Measurements from ENCODE around the gene TAF1B. TPM values are rescaled to one million over a fixed set of nuclear protein-coding genes. Genes with fewer than 3 reads are reported as not detected.

Gene TAF1B
- total RNA-seq, 1 experiment from 2014 or later, result 29.9 TPM

DNA sequence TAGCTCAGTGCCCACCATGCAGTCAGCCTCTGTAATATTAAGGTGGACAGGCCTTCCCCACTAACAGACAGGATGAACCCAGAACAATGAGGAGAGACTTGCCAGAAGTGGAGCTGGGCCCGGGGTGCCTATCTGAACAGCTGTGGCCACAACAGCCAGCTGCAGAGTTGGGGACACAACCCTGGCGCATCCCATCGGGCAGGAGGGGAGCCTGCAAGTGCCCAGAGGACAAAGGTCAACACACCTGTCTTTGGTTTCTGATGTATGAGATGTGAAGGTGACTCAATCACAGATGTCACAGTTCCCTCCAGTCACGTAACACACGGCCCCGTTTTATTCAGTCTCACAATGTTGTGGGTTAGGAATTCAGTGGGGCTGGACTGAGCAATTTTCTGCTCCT is 48.2 kb upstream of the TAF1B start:
- no peaks in the 10 kb centered on the region for H3K9me3 ChIP-seq (ENCODE audit: control insufficient read depth, low read depth, low read length)
- H3K4ac ChIP-seq (ENCODE audit: low read depth, low read length), result no peak overlapping the region
- Mint-ChIP-seq H3K4me3 (no peak overlapping the region), H3K36me3 (ENCODE audit: insufficient read depth in 1 of 3, low read depth in 3 of 3) (no peaks in the 10 kb centered on the region), H3K27ac (peak overlapping the region in 1 of 3 experiments; percentile 59; a peak in 1 of 7 replicates), H3K9me3 (no peaks in the 10 kb centered on the region; a peak in 1 of 5 replicates), H3K27me3 (ENCODE audit: low read depth) (no peaks in the 10 kb centered on the region; the same call in 1 of the 2 replicates), H3K4me1 (peaks cover 17 to 30% of the 10 kb centered on the region in 2 experiments)
- no peak overlapping the region for H4K91ac ChIP-seq (ENCODE audit: insufficient read length, low read depth, low read length)
- H3K4me1 ChIP-seq (ENCODE audit: insufficient read depth, low read length), result no peaks in the 10 kb centered on the region
- H2AK5ac ChIP-seq (ENCODE audit: insufficient read length, low read length), result no peak overlapping the region
- H3K56ac ChIP-seq (ENCODE audit: insufficient read length, low read depth, low read length), result no peak overlapping the region
- no peaks in the 10 kb centered on the region for H3K23me2 ChIP-seq (ENCODE audit: insufficient read length, low read depth, low read length, poor library complexity, severe bottlenecking)
- DNase-seq, result no peak
- WGBS (ENCODE audit: extremely low coverage, insufficient read length, low lambda C conversion rate), result no CpG with 5 or more reads among the region's 6 CpGs
- no peaks in the 10 kb centered on the region for H3K27me3 ChIP-seq (ENCODE audit: insufficient read depth, low read length)
- H2AFZ ChIP-seq (ENCODE audit: low read length), result no peak overlapping the region
- no peak overlapping the region for H3K18ac ChIP-seq (ENCODE audit: insufficient read length, low read depth, low read length)
- no peaks in the 10 kb centered on the region for H4K20me1 ChIP-seq (ENCODE audit: control insufficient read depth, insufficient read depth, insufficient read length)
- no peak overlapping the region for H3K14ac ChIP-seq (ENCODE audit: insufficient read depth, low read length)
- no peak overlapping the region for H2BK15ac ChIP-seq (ENCODE audit: low read depth, low read length)
- H2BK120ac ChIP-seq (ENCODE audit: low read depth, low read length, poor library complexity, severe bottlenecking), result no peak overlapping the region
- no peak for TF ChIP-seq CTCF (conservative IDR thresholded peaks at IDR 0.05)
- H3K23ac ChIP-seq (ENCODE audit: insufficient read length, low read depth, low read length), result no peak overlapping the region
- no peak overlapping the region for H3K9ac ChIP-seq (ENCODE audit: extremely low read depth, insufficient read length, low read length)
- H3T11ph ChIP-seq (ENCODE audit: low read length), result no peak overlapping the region
- H4K5ac ChIP-seq (ENCODE audit: insufficient read length, low read depth, low read length), result no peak overlapping the region
- no peaks in the 10 kb centered on the region for H3K79me1 ChIP-seq (ENCODE audit: insufficient read depth, low read depth, low read length, poor library complexity, severe bottlenecking)
- no peak overlapping the region for H2BK12ac ChIP-seq (ENCODE audit: insufficient read length, low read depth, low read length)
- no peak overlapping the region for H3K27ac ChIP-seq (ENCODE audit: insufficient read length, low read depth, low read length)
- H3K79me2 ChIP-seq (ENCODE audit: insufficient read depth, low read length), result no peaks in the 10 kb centered on the region
- H3K4me2 ChIP-seq (ENCODE audit: insufficient read depth, insufficient read length, low read length), result no peak overlapping the region
- H2BK5ac ChIP-seq (ENCODE audit: insufficient read length, low read length), result no peak overlapping the region
- H4K8ac ChIP-seq (replicated peaks; ENCODE audit: insufficient read length, low read depth, low read length), result no peak overlapping the region
- no peak overlapping the region for H2BK20ac ChIP-seq (ENCODE audit: low read depth, low read length, poor library complexity, severe bottlenecking)
